Measurements from ENCODE around the gene TMC1. TPM values are rescaled to one million over a fixed set of nuclear protein-coding genes. Genes with fewer than 3 reads are reported as not detected.

Gene TMC1
- total RNA-seq, result not detected in 2 replicates

DNA sequence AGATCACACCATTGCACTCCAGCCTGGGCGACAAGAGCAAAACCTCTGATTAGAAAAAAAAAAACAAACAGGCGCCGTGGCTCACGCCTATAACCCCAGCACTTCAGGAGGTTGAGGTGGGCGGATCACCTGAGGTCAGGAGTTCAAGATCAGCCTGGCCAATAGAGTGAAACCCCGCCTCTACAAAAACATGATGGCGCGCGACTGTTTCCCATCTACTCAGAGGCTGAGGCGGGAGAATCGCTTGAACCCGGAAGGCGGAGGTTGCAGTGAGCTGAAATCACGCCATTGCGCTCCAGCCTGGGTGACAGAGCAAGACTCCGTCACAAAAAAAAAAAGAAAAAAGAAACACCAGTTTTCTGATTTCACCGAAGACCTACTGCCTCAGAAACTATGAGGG lies at the start of gene TMC1:
TSS of gene TMC1 (plus strand) at position 193 of the 400 bp plus-strand sequence. CDS start 127,041 bp downstream, outside the sequence.

Other genes with a start within 250 kb of the TMC1 start
- 33.4 and 44.2 TPM in 2 replicates for gene ZFAND5, start 156.4 kb upstream of the TMC1 start, total RNA-seq